GM12878 (cell line): ENCODE measurements around the gene INHBB. TPM values are rescaled to one million over a fixed set of nuclear protein-coding genes. Genes with fewer than 3 reads are reported as not detected.

ENCODE experiments used
- ATAC-seq: fragments of 200-7000 bp; cut with Tn5 transposase; 3 replicates; pipeline ENCODE4 v1.9.1; 2020; ENCODE audit warnings: mild to moderate bottlenecking, moderate library complexity
- BruUV-seq: library from RNA; stranded (reverse); fragments of 400-500 nt; replicated peaks from 2 replicates; lab custom pipeline; 2021; lab: Mats Ljungman, UMichigan
- CTCF ChIA-PET: fragments of 300-600 bp; sonication (Branson Sonifier 250); formaldehyde crosslinking; extraction: SDS; loops from one replicate; lab custom pipeline; 2021; ENCODE audit warnings: inconsistent platforms; lab: Yijun Ruan, JAX
- POLR2A ChIA-PET: fragments of 350-600 bp; formaldehyde crosslinking; extraction: SDS; loops from one replicate; lab custom pipeline; 2021; ENCODE audit warnings: inconsistent platforms; lab: Charles Lee
- RAD21 ChIA-PET: fragments of 300-600 bp; sonication (Branson Sonifier 250); formaldehyde crosslinking; loops from one replicate; lab custom pipeline; 2023; ENCODE audit warnings: antibody characterized with exemption; ENCODE audit not compliant: unreplicated experiment; lab: Charles Lee
- SMC1A ChIA-PET: fragments of 300-600 bp; sonication (Branson Sonifier 250); formaldehyde crosslinking; loops from one replicate; lab custom pipeline; 2023; ENCODE audit not compliant: unreplicated experiment, uncharacterized antibody; lab: Charles Lee
- DNase-seq: peaks from one replicate; pipeline ENCODE4 v3.0.0-alpha.2; 2011; ENCODE audit warnings: low read depth, low spot score
- FAIRE-seq: peaks from 3 replicates; lab custom pipeline; 2011; peaks lifted over from hg19 to GRCh38; lab: Jason Lieb, UNC
- H2AFZ ChIP-seq: 2 replicates; pipeline ENCODE4 v1.6.0; 2011; ENCODE audit warnings: low read depth, low read length, control low read depth; ENCODE audit not compliant: control insufficient read depth
- H3K27ac ChIP-seq: 2 replicates; pipeline ENCODE4 v1.5.1; 2011; ENCODE audit warnings: control low read depth; ENCODE audit not compliant: control insufficient read depth, insufficient read depth
- H3K27me3 ChIP-seq, 2 experiments: replicated peaks in 1 of 2; 2 replicates each; pipeline versions ENCODE4 v1.6.0 to v1.6.1; 2011; ENCODE audit warnings: low read length in 1 of 2; ENCODE audit not compliant: control insufficient read depth in 2 of 2, insufficient read depth in 2 of 2
- H3K36me3 ChIP-seq, 2 experiments: 2 replicates each; pipeline ENCODE4 v1.5.1; 2011; ENCODE audit warnings: low read length in 1 of 2; ENCODE audit not compliant: control insufficient read depth in 2 of 2, insufficient read depth in 2 of 2
- H3K4me1 ChIP-seq: 2 replicates; pipeline ENCODE4 v1.6.1; 2011; ENCODE audit warnings: mild to moderate bottlenecking, low read length, moderate library complexity, mixed read lengths; ENCODE audit not compliant: control insufficient read depth, insufficient read depth
- H3K4me2 ChIP-seq: 2 replicates; pipeline ENCODE4 v1.6.0; 2011; ENCODE audit warnings: control low read depth; ENCODE audit not compliant: control insufficient read depth, insufficient read depth
- H3K4me3 ChIP-seq: fragments of 200-600 bp; sonication (generic); 2 replicates; pipeline ENCODE4 v1.5.1; 2016
- H3K79me2 ChIP-seq: 2 replicates; pipeline ENCODE4 v1.6.0; 2011; ENCODE audit warnings: low read length; ENCODE audit not compliant: control insufficient read depth, insufficient read depth
- H3K9ac ChIP-seq: 2 replicates; pipeline ENCODE4 v1.8.0; 2011; ENCODE audit warnings: low read length, control low read depth, mixed read lengths; ENCODE audit not compliant: control insufficient read depth, insufficient read depth
- H3K9me3 ChIP-seq: replicated peaks from 3 replicates; pipeline ENCODE4 v1.5.1; 2011; ENCODE audit warnings: mild to moderate bottlenecking, low read length; ENCODE audit not compliant: control insufficient read depth, insufficient read depth
- H4K20me1 ChIP-seq: 2 replicates; pipeline ENCODE4 v1.6.0; 2011; ENCODE audit not compliant: control insufficient read depth, insufficient read depth
- BMI1 ChIP-seq: fragments of 450-650 bp; IDR thresholded peaks from 2 replicates; pipeline ENCODE4 v1.6.1; 2016; ENCODE audit warnings: mild to moderate bottlenecking, moderate library complexity, borderline replicate concordance
- CREM ChIP-seq: IDR thresholded peaks from 2 replicates; pipeline ENCODE4 v1.6.1; 2014; ENCODE audit warnings: antibody characterized with exemption, low read depth
- HDAC2 ChIP-seq: fragments of 200-600 bp; sonication (generic); IDR thresholded peaks from 2 replicates; pipeline ENCODE4 v1.6.1; 2017
- HDGF ChIP-seq: fragments of 450-650 bp; IDR thresholded peaks from 2 replicates; pipeline ENCODE4 v1.6.1; 2016; ENCODE audit warnings: antibody characterized with exemption
- IKZF2 ChIP-seq, 2 experiments: fragments of 450-650 bp; IDR thresholded peaks; 2 replicates each; pipeline ENCODE4 v1.6.1; 2017; ENCODE audit warnings: mild to moderate bottlenecking in 2 of 2, moderate library complexity in 2 of 2
- RELB ChIP-seq: fragments of 450-650 bp; IDR thresholded peaks from 2 replicates; pipeline ENCODE4 v1.6.1; 2017; ENCODE audit warnings: low read depth, mild to moderate bottlenecking, moderate library complexity
- SIN3A ChIP-seq: IDR thresholded peaks from 2 replicates; pipeline ENCODE4 v1.6.1; 2012; ENCODE audit warnings: low read depth, low read length, improper control_type of control experiment
- SREBF1 ChIP-seq: IDR thresholded peaks from 2 replicates; pipeline ENCODE4 v1.6.1; 2012; ENCODE audit warnings: mild to moderate bottlenecking, low read length
- SUPT20H ChIP-seq: IDR thresholded peaks from 2 replicates; pipeline ENCODE4 v1.6.1; 2011; ENCODE audit warnings: low read depth, mild to moderate bottlenecking, low read length, moderate library complexity, borderline replicate concordance; ENCODE audit not compliant: control insufficient read depth
- ZNF24 ChIP-seq: fragments of 450-650 bp; IDR thresholded peaks from 2 replicates; pipeline ENCODE4 v1.6.1; 2017; ENCODE audit warnings: antibody characterized with exemption, mild to moderate bottlenecking
- ZNF622 ChIP-seq: fragments of 450-650 bp; IDR thresholded peaks from 2 replicates; pipeline ENCODE4 v1.6.1; 2017; ENCODE audit warnings: mild to moderate bottlenecking, inconsistent platforms
- WGBS: methylation state at CpG from one replicate; pipeline ENCODE4 v1.1.6; 2016; ENCODE audit warnings: low lambda C conversion rate; ENCODE audit not compliant: insufficient replicate concordance, insufficient coverage; ENCODE audit errors: missing lambda C conversion rate; 5-methylcytosine and 5-hydroxymethylcytosine counted together
- in situ Hi-C: fragments of 300-500 bp; cut with MboI; formaldehyde crosslinking; loops from 9 replicates; pipeline ENCODE4 v1.14.3; 2018; ENCODE audit warnings: mixed read lengths
- intact Hi-C: fragments of 100-400 bp; cut with micrococcal nuclease; formaldehyde crosslinking; loops from one replicate; pipeline ENCODE4 v1.14.2; 2022; ENCODE audit not compliant: unreplicated experiment
- polyA plus RNA-seq, 11 experiments: library from polyadenylated mRNA; depleted of rRNA in 4 of 11; unstranded in 6 of 11; stranded (reverse) in 5 of 11; fragments of >200 nt; fragmentation: Nextera tagmentation in 4 of 11; fragmentation: Illumina TruSeq in 1 of 11; extraction: Ambion mirVana in 4 of 11; extraction: Trizol in 1 of 11; gene quantifications; 1 replicate in 1 of 11; 2 replicates in 10 of 11; pipeline versions ENCODE4 v1.2.1 to v1.2.3, GENCODE V29; 2011 to 2016; ENCODE audit warnings: inconsistent platforms in 2 of 11, missing spikeins in 2 of 11, low read depth in 1 of 11
- total RNA-seq, 4 experiments: library from RNA; depleted of rRNA in 3 of 4; stranded (reverse); fragments of >200 nt in 3 of 4; fragmentation: Illumina TruSeq in 1 of 4; extraction: Trizol in 1 of 4; gene quantifications; 2 replicates each; pipeline versions ENCODE4 v1.2.1 to v1.2.3, GENCODE V29; 2013 to 2021
- TF ChIP-seq, protein P1 (sequence below): fragments of 450-650 bp; IDR thresholded peaks from 2 replicates; pipeline ENCODE4 v1.6.1; 2018; ENCODE audit warnings: borderline replicate concordance, mild to moderate bottlenecking; ENCODE audit not compliant: partially characterized antibody
- TF ChIP-seq, protein P2 (sequence below): fragments of 450-650 bp; IDR thresholded peaks from 2 replicates; pipeline ENCODE4 v1.6.1; 2017; ENCODE audit warnings: borderline replicate concordance
- TF ChIP-seq, protein P3 (sequence below): IDR thresholded peaks from 2 replicates; pipeline ENCODE4 v1.6.1; 2012; ENCODE audit warnings: low read depth, low read length, improper control_type of control experiment

INHBB gene
- total and polyA plus RNA-seq, 10 of the 15 experiments (the other 5 are each of a cell fraction or from before 2014, with no cell fraction given), result 0.05 TPM; not detected in 9

DNA sequence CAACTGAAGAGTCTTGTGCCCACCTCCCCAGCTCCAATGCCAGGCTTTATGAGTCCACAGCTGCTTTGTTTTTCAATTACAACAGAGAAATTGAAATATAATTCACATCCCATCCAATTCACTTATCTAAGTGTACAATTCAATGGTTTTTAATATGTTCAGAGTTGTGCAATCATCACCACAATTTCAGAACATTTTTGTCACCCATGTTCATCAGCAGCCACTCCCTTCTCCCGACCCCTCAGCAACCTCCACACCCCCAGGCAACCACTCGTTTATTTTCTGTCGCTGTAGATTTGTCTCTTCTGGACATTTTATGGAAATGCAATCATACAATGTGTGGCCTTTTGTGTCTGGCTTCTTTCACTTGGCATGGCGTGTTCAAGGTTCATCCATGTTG lies 23.3 kb downstream of the INHBB start:
- 32% methylated on average over 4 of the region's 4 CpGs for WGBS
- CTCF ChIA-PET, result no interaction called here

More for the DNA sequence above, 23.3 kb downstream of the INHBB start:
- DNase-seq, result no peak
- Histone ChIP-seq H3K27me3 (peaks cover 0 to 5% of the 10 kb centered on the region in 2 experiments; a peak in 3 of 4 replicates), H3K4me3 (no peak overlapping the region), H3K4me1 (no peaks in the 10 kb centered on the region), H3K79me2 (no peaks in the 10 kb centered on the region), H4K20me1 (no peaks in the 10 kb centered on the region), H3K4me2 (no peak overlapping the region), H3K9ac (no peak overlapping the region), H2AFZ (no peak overlapping the region), H3K9me3 (no peaks in the 10 kb centered on the region), H3K36me3 (no peaks in the 10 kb centered on the region), H3K27ac (no peak overlapping the region)
- in situ Hi-C loops, result no loop called here
- POLR2A ChIA-PET, result no interaction called here
- FAIRE-seq, result no peak
- no peak for ATAC-seq
- TF ChIP-seq BMI1, result no peak
- TF ChIP-seq, protein P1, sequence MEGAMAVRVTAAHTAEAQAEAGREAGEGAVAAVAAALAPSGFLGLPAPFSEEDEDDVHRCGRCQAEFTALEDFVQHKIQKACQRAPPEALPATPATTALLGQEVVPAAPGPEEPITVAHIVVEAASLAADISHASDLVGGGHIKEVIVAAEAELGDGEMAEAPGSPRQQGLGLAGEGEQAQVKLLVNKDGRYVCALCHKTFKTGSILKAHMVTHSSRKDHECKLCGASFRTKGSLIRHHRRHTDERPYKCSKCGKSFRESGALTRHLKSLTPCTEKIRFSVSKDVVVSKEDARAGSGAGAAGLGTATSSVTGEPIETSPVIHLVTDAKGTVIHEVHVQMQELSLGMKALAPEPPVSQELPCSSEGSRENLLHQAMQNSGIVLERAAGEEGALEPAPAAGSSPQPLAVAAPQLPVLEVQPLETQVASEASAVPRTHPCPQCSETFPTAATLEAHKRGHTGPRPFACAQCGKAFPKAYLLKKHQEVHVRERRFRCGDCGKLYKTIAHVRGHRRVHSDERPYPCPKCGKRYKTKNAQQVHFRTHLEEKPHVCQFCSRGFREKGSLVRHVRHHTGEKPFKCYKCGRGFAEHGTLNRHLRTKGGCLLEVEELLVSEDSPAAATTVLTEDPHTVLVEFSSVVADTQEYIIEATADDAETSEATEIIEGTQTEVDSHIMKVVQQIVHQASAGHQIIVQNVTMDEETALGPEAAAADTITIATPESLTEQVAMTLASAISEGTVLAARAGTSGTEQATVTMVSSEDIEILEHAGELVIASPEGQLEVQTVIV, result no peak
- TF ChIP-seq IKZF2 (IDR thresholded peaks at IDR 0.05), result no peak
- no peak for TF ChIP-seq RELB
- TF ChIP-seq CREM, result no peak
- no peak for TF ChIP-seq ZNF622
- no peak for TF ChIP-seq HDGF
- TF ChIP-seq HDAC2, result no peak
- TF ChIP-seq SREBF1, result no peak
- TF ChIP-seq, protein P2, sequence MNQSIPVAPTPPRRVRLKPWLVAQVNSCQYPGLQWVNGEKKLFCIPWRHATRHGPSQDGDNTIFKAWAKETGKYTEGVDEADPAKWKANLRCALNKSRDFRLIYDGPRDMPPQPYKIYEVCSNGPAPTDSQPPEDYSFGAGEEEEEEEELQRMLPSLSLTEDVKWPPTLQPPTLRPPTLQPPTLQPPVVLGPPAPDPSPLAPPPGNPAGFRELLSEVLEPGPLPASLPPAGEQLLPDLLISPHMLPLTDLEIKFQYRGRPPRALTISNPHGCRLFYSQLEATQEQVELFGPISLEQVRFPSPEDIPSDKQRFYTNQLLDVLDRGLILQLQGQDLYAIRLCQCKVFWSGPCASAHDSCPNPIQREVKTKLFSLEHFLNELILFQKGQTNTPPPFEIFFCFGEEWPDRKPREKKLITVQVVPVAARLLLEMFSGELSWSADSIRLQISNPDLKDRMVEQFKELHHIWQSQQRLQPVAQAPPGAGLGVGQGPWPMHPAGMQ, result no peak
- TF ChIP-seq SIN3A, result no peak
- TF ChIP-seq, protein P3, sequence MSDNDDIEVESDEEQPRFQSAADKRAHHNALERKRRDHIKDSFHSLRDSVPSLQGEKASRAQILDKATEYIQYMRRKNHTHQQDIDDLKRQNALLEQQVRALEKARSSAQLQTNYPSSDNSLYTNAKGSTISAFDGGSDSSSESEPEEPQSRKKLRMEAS, result no peak
- TF ChIP-seq SUPT20H, result no peak
- TF ChIP-seq ZNF24, result no peak
- RAD21 ChIA-PET, result no interaction called here
- intact Hi-C loops, result no loop called here
- no TSS peak for BruUV-seq
- SMC1A ChIA-PET, result no interaction called here
